ENCODE measurements around the gene STIP1. TPM values are rescaled to one million over a fixed set of nuclear protein-coding genes. Genes with fewer than 3 reads are reported as not detected.

STIP1 gene
- total RNA-seq, 2 experiments from 2014 or later: 476 to 486 TPM

DNA sequence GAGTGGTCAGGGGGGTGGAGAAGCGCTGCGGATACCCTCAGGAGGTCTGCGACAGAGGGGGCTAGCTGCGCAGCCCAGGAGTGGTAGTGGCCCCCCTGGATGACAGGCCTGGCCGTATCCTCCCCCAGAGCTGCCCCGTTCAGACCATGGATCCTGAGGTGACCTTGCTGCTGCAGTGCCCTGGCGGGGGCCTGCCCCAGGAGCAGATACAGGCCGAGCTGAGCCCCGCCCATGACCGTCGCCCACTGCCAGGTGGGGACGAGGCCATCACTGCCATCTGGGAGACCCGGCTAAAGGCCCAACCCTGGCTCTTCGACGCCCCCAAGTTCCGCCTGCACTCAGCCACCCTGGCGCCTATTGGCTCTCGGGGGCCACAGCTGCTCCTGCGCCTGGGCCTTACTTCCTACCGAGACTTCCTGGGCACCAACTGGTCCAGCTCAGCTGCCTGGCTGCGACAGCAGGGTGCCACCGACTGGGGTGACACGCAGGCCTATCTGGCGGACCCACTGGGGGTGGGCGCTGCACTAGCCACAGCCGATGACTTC lies 40.6 kb downstream of the STIP1 start:
- CTCF ChIA-PET: interaction anchor here (0.5 to 5.3 kb wide), 6 partner anchors 10 to 1452 kb away, joined by 3 to 41 read pairs (median 3); partner anchors contain the start of gene FERMT3
- POLR2A ChIA-PET: interaction anchor here (0.6 to 4.6 kb wide), 8 partner anchors 15 to 84 kb away, joined by 3 to 70 read pairs (median 6); partner anchors contain the start of gene FERMT3

DNA sequence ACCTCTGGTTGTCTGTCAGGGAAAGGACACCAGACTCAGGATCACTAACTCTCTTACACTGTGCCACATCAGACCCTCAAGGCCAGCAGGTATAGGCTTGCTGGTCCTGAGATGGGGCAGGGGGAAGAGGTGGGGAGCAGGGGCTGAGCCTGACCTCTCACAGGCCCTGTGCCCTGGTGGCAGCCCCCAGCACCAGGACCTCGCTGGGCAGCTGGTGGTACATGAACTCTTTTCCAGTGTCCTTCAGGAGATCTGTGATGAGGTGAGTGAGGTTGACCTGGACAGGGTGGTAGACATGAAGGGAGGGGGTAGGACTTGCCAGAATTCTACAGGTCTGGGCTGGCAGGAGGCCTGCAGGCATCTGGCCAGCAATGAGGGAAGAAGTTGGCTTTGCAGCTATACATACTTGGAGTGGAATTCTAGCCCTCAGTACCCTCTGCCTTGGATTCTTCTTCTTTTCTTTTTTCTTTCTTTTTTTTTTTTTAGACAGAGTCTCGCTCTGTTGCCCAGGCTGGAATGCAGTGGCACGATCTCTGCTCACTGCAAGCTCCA lies 41.5 kb downstream of the STIP1 start:
- CTCF ChIA-PET: interaction anchor here (0.6 to 5.3 kb wide), 6 partner anchors 8 to 526 kb away, joined by 3 to 41 read pairs (median 3); partner anchors contain the start of gene FERMT3
- POLR2A ChIA-PET: interaction anchor here (0.5 to 4.6 kb wide), 4 partner anchors 19 to 594 kb away, joined by 3 to 70 read pairs (median 8); partner anchors contain the start of gene FERMT3

DNA sequence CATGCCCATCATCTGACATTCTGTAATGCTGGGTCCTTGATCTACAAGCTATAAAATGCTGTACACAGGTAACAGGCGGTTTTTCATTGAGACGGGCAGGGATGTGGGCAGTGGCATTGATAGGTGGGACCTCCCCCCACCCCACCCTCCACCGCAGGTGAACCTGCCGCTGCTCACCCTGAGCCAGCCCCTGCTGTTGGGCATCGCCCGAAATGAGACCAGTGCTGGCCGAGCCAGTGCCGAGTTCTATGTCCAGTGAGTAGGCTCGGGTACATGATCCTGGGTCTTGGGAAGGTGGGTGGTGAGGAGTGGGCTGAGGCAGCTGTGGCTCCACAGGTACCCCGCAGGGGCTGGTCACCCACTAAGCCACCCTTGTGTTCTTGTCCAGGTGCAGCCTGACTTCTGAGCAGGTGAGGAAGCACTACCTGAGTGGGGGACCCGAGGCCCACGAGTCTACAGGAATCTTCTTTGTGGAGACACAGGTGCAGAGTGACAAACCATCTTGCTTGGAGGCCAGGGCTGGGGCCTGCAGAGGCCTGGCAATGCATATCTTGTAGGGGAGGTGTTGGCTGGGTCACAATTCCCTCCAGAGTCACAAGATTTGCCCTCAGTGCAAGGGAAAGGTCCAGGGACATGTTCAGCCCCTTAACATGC lies 43.2 kb downstream of the STIP1 start:
- ChIA-PET CTCF (interaction anchor here (1.2 to 1.5 kb wide), 3 partner anchors 14 to 73 kb away, joined by 3 to 5 read pairs (median 4); no protein-coding TSS in a partner anchor), POLR2A (interaction anchor here (0.5 to 0.7 kb wide), 3 partner anchors 10 to 127 kb away, joined by 3 to 6 read pairs (median 3); no protein-coding TSS in a partner anchor)

DNA sequence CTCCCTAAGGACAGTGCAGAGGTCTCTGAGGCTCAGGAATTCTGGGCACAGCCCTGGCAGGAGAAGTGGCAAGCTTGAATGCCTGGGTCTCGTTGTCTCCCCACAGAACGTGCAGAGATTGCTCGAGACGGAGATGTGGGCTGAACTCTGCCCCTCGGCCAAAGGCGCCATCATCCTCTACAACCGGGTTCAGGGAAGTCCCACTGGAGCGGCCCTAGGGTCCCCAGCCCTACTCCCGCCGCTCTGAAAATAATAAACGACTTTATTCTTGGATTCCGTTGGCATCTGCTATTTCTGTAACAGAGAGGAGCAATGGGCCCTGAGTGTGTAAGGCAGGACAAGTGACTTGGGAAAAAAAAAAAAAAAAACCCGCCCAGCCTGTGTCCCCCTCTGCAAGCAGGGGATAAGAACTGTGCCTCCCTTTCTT lies 43.8 kb downstream of the STIP1 start:
- CTCF ChIA-PET: interaction anchor here (1.1 to 1.5 kb wide), 3 partner anchors 14 to 72 kb away, joined by 3 to 5 read pairs (median 4); no protein-coding TSS in a partner anchor

DNA sequence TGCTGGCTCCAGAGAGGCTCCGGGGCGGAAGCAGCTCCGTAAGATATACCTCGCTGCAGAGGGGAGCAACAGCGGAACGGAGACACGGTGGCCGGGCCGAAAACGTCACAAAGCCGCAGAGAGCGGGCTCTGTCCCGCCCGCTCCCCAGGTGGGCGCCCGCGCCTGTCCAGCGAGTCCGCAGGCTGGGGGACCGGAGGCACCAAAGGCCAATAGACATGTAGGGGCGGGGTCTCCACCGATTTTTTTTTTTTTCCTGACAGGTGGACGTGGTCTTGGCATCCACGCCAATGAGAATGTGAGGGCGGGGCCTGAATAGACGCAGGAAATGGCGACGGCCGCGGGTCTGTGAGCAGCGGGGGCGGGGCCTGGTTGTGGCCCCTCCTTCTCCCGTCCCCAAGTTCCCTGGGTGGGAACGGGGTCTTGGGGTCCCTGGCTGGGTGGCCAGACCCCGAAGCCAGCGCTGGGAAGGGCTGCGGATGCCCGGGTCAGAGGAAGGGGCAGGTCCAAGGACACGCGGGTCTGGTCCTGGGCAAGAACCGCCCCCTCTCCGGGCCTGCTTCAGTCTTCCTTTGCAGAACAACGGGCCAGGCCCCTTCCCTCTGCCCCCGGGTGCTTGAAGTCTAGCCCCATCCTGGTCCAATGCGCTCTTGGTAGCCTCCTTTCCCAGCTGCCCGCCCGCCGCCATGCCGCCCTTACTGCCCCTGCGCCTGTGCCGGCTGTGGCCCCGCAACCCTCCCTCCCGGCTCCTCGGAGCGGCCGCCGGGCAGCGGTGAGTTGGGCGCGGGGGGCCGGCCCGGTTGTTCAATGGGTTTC lies 44.4 kb downstream of the STIP1 start, which contains the start of gene DNAJC4:
Gene DNAJC4, plus strand, starts transcription at position 378 of the 814 bp plus-strand sequence. Its CDS starts 307 bp downstream, at position 685.
- ChIA-PET CTCF (interaction anchor here (1.1 to 2.7 kb wide), 6 partner anchors 13 to 74 kb away, joined by 3 to 6 read pairs (median 4); partner anchors contain the start of gene PPP1R14B), POLR2A (interaction anchor here (0.6 kb wide), 1 partner anchor 560 kb away, joined by 3 read pairs; no protein-coding TSS in a partner anchor)

More for the DNA sequence above, 43.8 kb downstream of the STIP1 start:
- POLR2A ChIA-PET: interaction anchor here (0.6 to 0.7 kb wide), 2 partner anchors 127 to 561 kb away, joined by 3 read pairs; no protein-coding TSS in a partner anchor

DNA sequence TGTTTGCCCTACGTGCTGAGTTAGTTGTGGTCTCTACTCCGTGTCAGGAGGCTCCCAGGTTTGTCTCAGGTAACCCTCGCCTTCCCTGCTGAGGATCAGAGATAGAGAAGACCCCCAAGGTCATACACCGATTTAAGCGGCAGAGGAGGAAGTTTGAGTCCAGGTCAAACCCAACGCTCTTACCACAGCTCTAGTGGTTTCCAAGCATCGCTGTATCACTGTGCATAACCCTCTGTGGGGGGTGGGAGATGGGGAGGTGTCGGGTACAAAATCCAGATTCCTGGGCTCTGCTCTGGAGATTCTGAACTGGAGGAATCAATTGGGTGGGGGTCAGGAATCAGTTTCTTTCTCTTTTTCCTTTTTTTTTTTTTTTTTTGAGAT lies 45.0 kb downstream of the STIP1 start:
- POLR2A ChIA-PET: interaction anchor here (1.9 kb wide), 1 partner anchor 10 kb away, joined by 4 read pairs; the partner anchor contains the start of gene FKBP2
- CTCF ChIA-PET: interaction anchor here (0.7 to 2.7 kb wide), 5 partner anchors 13 to 74 kb away, joined by 3 to 6 read pairs (median 4); partner anchors contain the start of genes PLCB3 and PPP1R14B

DNA sequence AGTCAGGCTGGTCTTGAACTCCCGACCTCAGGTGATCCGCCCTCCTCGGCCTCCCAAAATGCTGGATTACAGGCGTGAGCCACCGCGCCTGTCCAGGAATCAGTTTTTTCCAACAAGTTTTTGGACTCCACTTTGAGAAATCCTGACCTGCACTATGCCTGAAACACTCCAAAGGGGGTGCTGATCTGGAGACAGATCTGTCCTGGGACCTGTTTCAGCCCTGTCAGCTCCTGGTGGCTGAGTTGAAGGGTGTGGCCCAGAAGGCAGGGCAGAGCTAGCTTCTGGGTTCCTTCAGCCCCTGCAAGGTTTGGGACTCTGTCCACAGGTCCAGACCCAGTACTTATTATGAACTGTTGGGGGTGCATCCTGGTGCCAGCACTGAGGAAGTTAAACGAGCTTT lies 45.6 kb downstream of the STIP1 start:
- POLR2A ChIA-PET: interaction anchor here (1.9 kb wide), 1 partner anchor 10 kb away, joined by 4 read pairs; the partner anchor contains the start of gene FKBP2
- CTCF ChIA-PET: interaction anchor here (0.7 to 2.7 kb wide), 6 partner anchors 15 to 73 kb away, joined by 3 to 6 read pairs (median 4); partner anchors contain the start of genes CATSPERZ, FERMT3, PLCB3 and PPP1R14B

DNA sequence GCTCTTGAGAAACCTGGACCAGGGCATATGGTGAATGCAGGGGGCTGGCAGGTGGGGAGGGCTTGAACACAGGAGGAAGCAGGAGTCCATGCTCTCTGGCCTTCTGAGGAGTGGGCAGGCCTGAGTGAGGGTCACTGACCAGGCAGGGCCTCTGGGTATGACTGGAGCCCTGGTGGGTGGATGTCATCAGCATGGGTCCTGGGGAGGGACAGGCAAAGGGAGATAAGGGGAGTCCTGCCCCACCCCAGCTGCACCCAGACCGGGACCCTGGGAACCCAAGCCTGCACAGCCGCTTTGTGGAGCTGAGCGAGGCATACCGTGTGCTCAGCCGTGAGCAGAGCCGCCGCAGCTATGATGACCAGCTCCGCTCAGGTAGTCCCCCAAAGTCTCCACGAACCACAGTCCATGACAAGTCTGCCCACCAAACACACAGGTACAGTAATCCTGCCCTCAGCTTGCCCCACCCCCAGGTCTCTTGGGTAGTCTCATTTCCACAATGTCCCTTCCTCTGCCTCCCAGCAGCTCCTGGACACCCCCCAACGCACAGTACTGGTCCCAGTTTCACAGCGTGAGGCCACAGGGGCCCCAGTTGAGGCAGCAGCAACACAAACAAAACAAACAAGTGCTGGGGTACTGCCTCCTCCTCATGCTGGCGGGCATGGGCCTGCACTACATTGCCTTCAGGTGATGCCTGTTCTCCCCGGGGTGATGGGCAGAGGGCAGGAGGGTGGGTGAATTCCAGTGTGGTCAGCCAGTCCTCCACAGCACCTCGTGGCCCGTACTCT lies 46.4 kb downstream of the STIP1 start:
- POLR2A ChIA-PET: interaction anchor here (1.7 to 1.9 kb wide), 2 partner anchors 9 to 13 kb away, joined by 4 to 7 read pairs; partner anchors contain the start of gene FKBP2
- CTCF ChIA-PET: interaction anchor here (1.3 to 2.7 kb wide), 5 partner anchors 14 to 72 kb away, joined by 3 to 7 read pairs (median 6); partner anchors contain the start of genes CATSPERZ, FERMT3, PLCB3 and PPP1R14B

DNA sequence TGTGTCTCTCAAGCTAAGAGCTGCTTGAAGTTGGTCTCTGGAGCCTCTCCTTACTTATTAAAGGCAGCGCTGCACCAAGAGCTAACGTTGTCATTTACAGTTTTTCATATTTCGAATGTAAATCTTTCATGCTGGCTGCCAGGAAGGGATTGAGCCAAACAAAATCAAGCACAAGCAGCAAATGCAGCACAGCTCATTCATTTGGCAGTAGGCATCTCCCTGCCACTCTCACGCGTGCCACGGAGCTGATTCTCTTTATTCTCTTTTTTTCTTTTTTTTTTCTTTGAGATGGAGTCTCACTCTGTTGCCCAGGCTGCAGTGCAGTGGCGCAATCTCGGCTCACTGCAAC lies 47.0 kb downstream of the STIP1 start:
- ChIA-PET CTCF (interaction anchor here (1.3 to 2.7 kb wide), 4 partner anchors 13 to 71 kb away, joined by 5 to 7 read pairs (median 6); partner anchors contain the start of genes CATSPERZ, PLCB3 and PPP1R14B), POLR2A (interaction anchor here (1.3 to 1.9 kb wide), 3 partner anchors 8 to 47 kb away, joined by 4 to 7 read pairs (median 4); partner anchors contain the start of genes FKBP2 and STIP1)

DNA sequence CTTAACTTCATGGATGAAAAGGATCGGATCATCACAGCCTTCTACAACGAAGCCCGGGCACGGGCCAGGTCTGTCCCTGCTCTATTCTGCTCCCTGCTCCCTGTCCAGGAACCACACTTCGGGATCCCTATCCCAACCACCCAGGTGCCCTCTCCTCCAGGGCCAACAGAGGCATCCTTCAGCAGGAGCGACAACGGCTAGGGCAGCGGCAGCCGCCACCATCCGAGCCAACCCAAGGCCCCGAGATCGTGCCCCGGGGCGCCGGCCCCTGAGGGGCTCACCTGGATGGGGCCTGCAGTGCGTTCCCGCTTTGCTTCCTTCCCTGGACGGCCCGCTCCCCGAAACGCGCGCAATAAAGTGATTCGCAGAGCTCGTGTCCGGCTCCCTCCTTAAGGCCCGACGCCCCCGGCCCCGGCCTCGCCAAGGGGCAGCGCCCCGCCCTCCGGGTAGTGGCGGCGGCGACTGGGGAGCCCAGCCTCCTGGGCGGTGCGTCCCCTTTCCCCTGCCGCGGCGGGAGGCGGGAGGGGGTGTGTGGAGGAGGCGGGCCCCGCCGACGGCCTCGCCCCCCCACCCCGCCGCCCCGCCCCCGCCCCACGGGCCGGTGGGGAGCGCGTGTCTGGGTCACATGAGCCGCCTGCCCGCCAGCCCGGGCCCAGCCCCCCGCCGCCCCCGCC lies 48.1 kb downstream of the STIP1 start, which contains the start of gene VEGFB:
Gene VEGFB, plus strand, starts transcription at position 672 of the 674 bp plus-strand sequence. CDS start 250 bp downstream, outside the sequence.
- POLR2A ChIA-PET: interaction anchor here (1.3 to 1.7 kb wide), 2 partner anchors 11 to 48 kb away, joined by 4 to 7 read pairs; partner anchors contain the start of gene STIP1
- CTCF ChIA-PET: interaction anchor here (1.0 to 2.3 kb wide), 2 partner anchors 17 to 27 kb away, joined by 3 to 6 read pairs; partner anchors contain the start of genes FERMT3 and PLCB3

DNA sequence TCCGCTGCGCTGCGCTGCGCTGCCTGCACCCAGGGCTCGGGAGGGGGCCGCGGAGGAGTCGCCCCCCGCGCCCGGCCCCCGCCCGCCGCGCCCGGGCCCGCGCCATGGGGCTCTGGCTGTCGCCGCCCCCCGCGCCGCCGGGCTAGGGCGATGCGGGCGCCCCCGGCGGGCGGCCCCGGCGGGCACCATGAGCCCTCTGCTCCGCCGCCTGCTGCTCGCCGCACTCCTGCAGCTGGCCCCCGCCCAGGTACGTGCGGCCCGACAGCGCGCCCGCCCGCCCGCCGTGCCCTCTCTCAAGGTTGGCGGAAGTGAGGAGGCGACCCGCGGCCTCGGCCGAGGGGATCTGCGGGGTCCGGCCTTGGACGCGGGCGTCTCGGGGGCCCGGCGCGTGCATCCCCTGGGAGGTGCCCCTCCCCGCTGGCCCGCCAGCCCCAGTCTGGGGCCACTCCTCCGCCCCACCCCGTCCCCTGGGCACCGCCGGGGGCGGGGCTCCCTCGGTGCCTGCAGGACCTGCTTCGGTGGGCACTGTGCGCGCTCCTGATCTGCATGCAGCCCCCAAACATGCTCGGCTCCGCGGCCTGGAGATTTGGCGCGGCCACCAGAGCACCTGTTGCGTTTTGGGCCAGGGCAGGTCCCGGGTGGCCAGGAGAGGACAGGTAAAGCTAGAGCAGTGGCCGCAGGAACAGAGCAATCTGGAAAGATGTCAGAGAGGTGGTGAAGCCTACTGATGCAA lies 48.8 kb downstream of the STIP1 start:
- ChIA-PET POLR2A (interaction anchor here (0.6 kb wide), 1 partner anchor 17 kb away, joined by 4 read pairs; no protein-coding TSS in a partner anchor), CTCF (interaction anchor here (0.7 to 1.0 kb wide), 2 partner anchors 7 to 28 kb away, joined by 3 read pairs; partner anchors contain the start of gene FERMT3)

DNA sequence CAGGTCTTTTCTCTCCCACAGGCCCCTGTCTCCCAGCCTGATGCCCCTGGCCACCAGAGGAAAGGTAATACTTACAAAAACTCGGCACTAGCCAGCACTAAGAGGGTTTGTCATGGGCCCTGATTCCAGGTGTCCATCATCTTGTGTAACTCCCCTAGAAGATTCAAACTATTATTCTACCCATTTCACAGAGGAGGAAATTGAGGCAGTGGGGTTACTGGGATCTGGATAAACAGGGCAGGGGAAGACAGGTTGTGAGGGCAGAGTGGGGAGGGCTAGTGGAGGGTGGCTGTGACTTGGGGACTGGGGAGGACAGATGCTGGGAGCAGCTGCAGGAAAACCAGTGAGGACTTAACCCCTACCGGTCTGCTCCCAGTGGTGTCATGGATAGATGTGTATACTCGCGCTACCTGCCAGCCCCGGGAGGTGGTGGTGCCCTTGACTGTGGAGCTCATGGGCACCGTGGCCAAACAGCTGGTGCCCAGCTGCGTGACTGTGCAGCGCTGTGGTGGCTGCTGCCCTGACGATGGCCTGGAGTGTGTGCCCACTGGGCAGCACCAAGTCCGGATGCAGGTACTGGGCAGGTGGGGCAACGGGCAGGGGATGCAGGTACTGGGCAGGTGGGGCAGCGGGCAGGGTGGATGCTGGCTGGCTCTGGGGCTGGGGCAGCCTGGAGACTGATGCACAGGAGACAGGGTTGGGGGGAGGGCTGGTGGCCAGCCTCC lies 49.6 kb downstream of the STIP1 start:
- ChIA-PET CTCF (interaction anchor here (0.7 kb wide), 1 partner anchor 8 kb away, joined by 3 read pairs; no protein-coding TSS in a partner anchor), POLR2A (interaction anchor here (0.5 to 0.6 kb wide), 2 partner anchors 51 to 69 kb away, joined by 4 to 6 read pairs; no protein-coding TSS in a partner anchor)

DNA sequence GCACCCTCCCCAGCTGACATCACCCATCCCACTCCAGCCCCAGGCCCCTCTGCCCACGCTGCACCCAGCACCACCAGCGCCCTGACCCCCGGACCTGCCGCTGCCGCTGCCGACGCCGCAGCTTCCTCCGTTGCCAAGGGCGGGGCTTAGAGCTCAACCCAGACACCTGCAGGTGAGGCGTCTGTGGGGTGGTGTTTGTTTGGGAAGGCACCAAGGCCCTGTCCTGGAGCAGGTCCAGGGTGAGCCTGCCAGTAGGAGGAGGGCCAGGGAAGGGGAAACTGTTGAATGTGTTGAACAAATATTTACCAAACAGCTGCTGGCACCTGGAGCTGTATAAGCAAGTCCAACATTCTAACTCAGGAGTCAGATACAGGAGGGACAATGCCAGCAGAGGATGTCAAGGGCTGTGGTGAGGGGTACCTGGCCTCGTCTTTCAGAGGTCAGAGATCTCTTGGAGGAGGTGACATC lies 51.5 kb downstream of the STIP1 start:
- ChIA-PET POLR2A (interaction anchor here (0.6 kb wide), 1 partner anchor 22 kb away, joined by 3 read pairs; no protein-coding TSS in a partner anchor), CTCF (interaction anchor here (0.6 kb wide), 2 partner anchors 34 to 313 kb away, joined by 3 to 5 read pairs; no protein-coding TSS in a partner anchor)

DNA sequence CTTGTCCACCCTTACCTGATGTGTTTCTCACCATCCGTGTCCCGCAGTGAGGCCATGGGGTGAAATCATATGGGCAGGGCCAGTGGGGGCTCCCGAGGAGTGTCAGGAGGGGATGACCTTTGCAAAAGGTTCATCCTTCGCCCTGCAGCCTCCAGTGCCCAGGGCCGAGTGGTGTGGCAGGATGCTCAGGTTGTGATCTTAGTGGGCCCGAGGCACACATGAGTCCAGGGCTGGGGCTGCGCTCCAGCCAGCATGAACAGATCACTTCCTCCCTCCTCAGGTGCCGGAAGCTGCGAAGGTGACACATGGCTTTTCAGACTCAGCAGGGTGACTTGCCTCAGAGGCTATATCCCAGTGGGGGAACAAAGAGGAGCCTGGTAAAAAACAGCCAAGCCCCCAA lies 52.1 kb downstream of the STIP1 start:
- POLR2A ChIA-PET: no interaction called here
- CTCF ChIA-PET: interaction anchor here (0.6 to 1.5 kb wide), 2 partner anchors 30 to 313 kb away, joined by 5 read pairs; no protein-coding TSS in a partner anchor
